GM23338 (cell line): ENCODE results near the gene PPP1R36. TPM values are rescaled to one million over a fixed set of nuclear protein-coding genes. Genes with fewer than 3 reads are reported as not detected.

Experiments
- ATAC-seq: fragments of 200-7000 bp; cut with Tn5 transposase; 3 replicates; pipeline ENCODE4 v1.9.1; 2020
- DNase-seq: peaks from one replicate; pipeline ENCODE4 v3.0.0-alpha.2; 2015; ENCODE audit warnings: low spot score
- H2AFZ ChIP-seq: fragments of 200-600 bp; sonication (generic); 2 replicates; pipeline ENCODE4 v1.8.0; 2016; ENCODE audit warnings: antibody characterized with exemption, mild to moderate bottlenecking, moderate library complexity
- H3F3A ChIP-seq: fragments of 200-600 bp; sonication (generic); replicated peaks from 2 replicates; pipeline ENCODE4 v1.8.0; 2017; ENCODE audit warnings: antibody characterized with exemption, mixed run types, low read depth
- H3K27ac ChIP-seq: fragments of 200-600 bp; sonication (generic); 2 replicates; pipeline ENCODE4 v1.6.1; 2016; ENCODE audit warnings: low read depth
- H3K27me3 ChIP-seq: fragments of 200-600 bp; sonication (generic); 2 replicates; pipeline ENCODE4 v1.8.0; 2016; ENCODE audit warnings: mild to moderate bottlenecking, mixed run types, moderate library complexity; ENCODE audit not compliant: insufficient read depth
- H3K36me3 ChIP-seq: fragments of 200-600 bp; sonication (generic); 2 replicates; pipeline ENCODE4 v1.8.0; 2016; ENCODE audit warnings: mild to moderate bottlenecking; ENCODE audit not compliant: insufficient read depth
- H3K4me1 ChIP-seq: fragments of 200-600 bp; sonication (generic); 2 replicates; pipeline ENCODE4 v1.8.0; 2016; ENCODE audit warnings: mild to moderate bottlenecking, moderate library complexity; ENCODE audit not compliant: insufficient read depth
- H3K4me2 ChIP-seq: fragments of 200-600 bp; sonication (generic); 2 replicates; pipeline ENCODE4 v1.7.1; 2017; ENCODE audit warnings: mixed run types
- H3K4me3 ChIP-seq: fragments of 200-600 bp; sonication (generic); 2 replicates; pipeline ENCODE4 v1.6.1; 2016; ENCODE audit warnings: mixed run types
- H3K79me2 ChIP-seq: fragments of 200-600 bp; sonication (generic); replicated peaks from 2 replicates; pipeline ENCODE4 v1.8.0; 2017; ENCODE audit warnings: mild to moderate bottlenecking; ENCODE audit not compliant: insufficient read depth
- H3K9me2 ChIP-seq: fragments of 200-600 bp; sonication (generic); 2 replicates; pipeline ENCODE4 v1.8.0; 2017; ENCODE audit not compliant: insufficient read depth
- H4K20me1 ChIP-seq: fragments of 200-600 bp; sonication (generic); replicated peaks from 2 replicates; pipeline ENCODE4 v1.8.0; 2017; ENCODE audit warnings: mild to moderate bottlenecking; ENCODE audit not compliant: insufficient read depth
- H3K27ac Mint-ChIP-seq: 2 replicates; pipeline ENCODE4 v1.8.0; 2020; ENCODE audit warnings: inconsistent platforms, mild to moderate bottlenecking, moderate library complexity, mixed read lengths
- H3K27me3 Mint-ChIP-seq: 3 replicates; pipeline ENCODE4 v1.8.0; 2022; ENCODE audit warnings: low read depth, mild to moderate bottlenecking, moderate library complexity, mixed read lengths, inconsistent platforms; ENCODE audit not compliant: insufficient read depth, poor library complexity
- H3K36me3 Mint-ChIP-seq: 3 replicates; pipeline ENCODE4 v1.8.0; 2021; ENCODE audit warnings: low read depth, mild to moderate bottlenecking, inconsistent platforms, moderate library complexity, mixed read lengths
- H3K4me1 Mint-ChIP-seq: 3 replicates; pipeline ENCODE4 v1.8.0; 2020; ENCODE audit warnings: mild to moderate bottlenecking, inconsistent platforms, mixed read lengths
- H3K4me3 Mint-ChIP-seq: 3 replicates; pipeline ENCODE4 v1.8.0; 2021; ENCODE audit warnings: moderate library complexity, mild to moderate bottlenecking, inconsistent platforms, mixed read lengths
- H3K9me3 Mint-ChIP-seq: 3 replicates; pipeline ENCODE4 v1.8.0; 2020; ENCODE audit warnings: moderate library complexity, mild to moderate bottlenecking, inconsistent platforms, mixed read lengths
- CREB1 ChIP-seq: fragments of 250-450 bp; sonication (Bioruptor Pico); IDR thresholded peaks from 2 replicates; pipeline ENCODE4 v1.5.0; 2020; ENCODE audit warnings: low read depth, mild to moderate bottlenecking, moderate library complexity
- CTCF ChIP-seq, 2 experiments: fragments of 200-600 bp in 1 of 2; sonication (generic) in 1 of 2; conservative IDR thresholded peaks; 2 replicates each; pipeline versions ENCODE4 v1.5.1 to v1.6.1; 2016 to 2017; ENCODE audit warnings: antibody characterized with exemption in 2 of 2, low read depth in 2 of 2, mild to moderate bottlenecking in 2 of 2, moderate library complexity in 1 of 2
- ETS1 ChIP-seq: IDR thresholded peaks from 2 replicates; pipeline ENCODE4 v1.6.1; 2016; ENCODE audit warnings: antibody characterized with exemption
- EZH2 ChIP-seq: fragments of 200-600 bp; sonication (generic); IDR thresholded peaks from one replicate; pipeline ENCODE4 v1.8.0; 2017; ENCODE audit warnings: antibody characterized with exemption, mild to moderate bottlenecking, low read depth; ENCODE audit not compliant: unreplicated experiment
- EZH2phosphoT487 ChIP-seq: fragments of 200-600 bp; sonication (generic); IDR thresholded peaks from one replicate; pipeline ENCODE4 v1.8.1; 2018; ENCODE audit warnings: antibody characterized with exemption; ENCODE audit not compliant: unreplicated experiment
- JUNB ChIP-seq: IDR thresholded peaks from one replicate; pipeline ENCODE4 v1.6.1; 2016; ENCODE audit warnings: antibody characterized with exemption; ENCODE audit not compliant: unreplicated experiment
- NANOG ChIP-seq: IDR thresholded peaks from 2 replicates; pipeline ENCODE4 v1.6.1; 2016; ENCODE audit warnings: antibody characterized with exemption, borderline replicate concordance
- POLR2AphosphoS5 ChIP-seq: IDR thresholded peaks from 2 replicates; pipeline ENCODE4 v1.6.1; 2016; ENCODE audit warnings: antibody characterized with exemption, low read depth
- REST ChIP-seq: IDR thresholded peaks from one replicate; pipeline ENCODE4 v1.6.1; 2018; ENCODE audit warnings: antibody characterized with exemption; ENCODE audit not compliant: unreplicated experiment
- STAT1 ChIP-seq: IDR thresholded peaks from one replicate; pipeline ENCODE4 v1.6.1; 2016; ENCODE audit warnings: antibody characterized with exemption; ENCODE audit not compliant: unreplicated experiment
- ZNF114 ChIP-seq: fragments of 250-450 bp; sonication (Bioruptor Pico); IDR thresholded peaks from 2 replicates; pipeline ENCODE4 v1.5.0; 2020; ENCODE audit warnings: mild to moderate bottlenecking, moderate library complexity
- ZNF331 ChIP-seq: fragments of 250-450 bp; sonication (Bioruptor Pico); IDR thresholded peaks from 2 replicates; pipeline ENCODE4 v1.5.0; 2020; ENCODE audit warnings: low read depth, mild to moderate bottlenecking, moderate library complexity
- ZNF462 ChIP-seq: fragments of 250-450 bp; sonication (Bioruptor Pico); IDR thresholded peaks from 2 replicates; pipeline ENCODE4 v1.5.0; 2020; ENCODE audit warnings: mild to moderate bottlenecking, moderate library complexity
- polyA plus RNA-seq: library from polyadenylated mRNA; unstranded; fragments of >200 nt; fragmentation: Nextera tagmentation; extraction: Ambion mirVana; gene quantifications from 2 replicates; pipeline ENCODE4 v1.2.1, GENCODE V29; 2016
- total RNA-seq: library from RNA; depleted of rRNA; stranded (reverse); fragments of >200 nt; shearing (Covaris generic); gene quantifications from 2 replicates; pipeline ENCODE4 v1.2.3, GENCODE V29; 2014

The PPP1R36 gene
- total and polyA plus RNA-seq, 2 experiments from 2014 or later: 0.42 to 1.4 TPM

- no peak overlapping the region for H3K4me3 ChIP-seq
- Mint-ChIP-seq H3K4me1 (peaks cover 27% of the 10 kb centered on the region), H3K27me3 (peaks cover 4% of the 10 kb centered on the region), H3K9me3 (no peaks in the 10 kb centered on the region; the same call in 2 of the 3 replicates), H3K36me3 (no peaks in the 10 kb centered on the region; the same call in 2 of the 3 replicates), H3K4me3 (no peak overlapping the region), H3K27ac (no peak overlapping the region)
- peaks cover 25% of the 10 kb centered on the region for H3K4me1 ChIP-seq
- no peak overlapping the region for H3K4me2 ChIP-seq
- H3K9me2 ChIP-seq: no peaks in the 10 kb centered on the region
- H3F3A ChIP-seq: 0 out of 2 replicates have a peak, but pooled peaks cover 3% of the 10 kb centered on the region
- no peak for TF ChIP-seq REST
- no peak for TF ChIP-seq POLR2AphosphoS5
- TF ChIP-seq EZH2phosphoT487: no peak
- TF ChIP-seq ETS1: no peak
- no peak for TF ChIP-seq ZNF331 (CRISPR knock-in tag)
- TF ChIP-seq CTCF (conservative IDR thresholded peaks at IDR 0.05; ENCODE audit: low read depth in 2 of 2): no peak
- no peak for TF ChIP-seq ZNF114 (CRISPR knock-in tag)
- no peak for TF ChIP-seq ZNF462 (CRISPR knock-in tag)
- TF ChIP-seq NANOG: no peak
- no peak for TF ChIP-seq JUNB
- TF ChIP-seq CREB1: no peak
- TF ChIP-seq STAT1: no peak
- TF ChIP-seq EZH2: no peak
- ATAC-seq (no peak), DNase-seq (no peak)
- H2AFZ ChIP-seq: no peak overlapping the region
- no peaks in the 10 kb centered on the region for H3K27me3 ChIP-seq
- no peak overlapping the region for H3K27ac ChIP-seq
- H4K20me1 ChIP-seq: peaks cover 32% of the 10 kb centered on the region
- no peaks in the 10 kb centered on the region for H3K36me3 ChIP-seq
- peaks cover 99% of the 10 kb centered on the region for H3K79me2 ChIP-seq
These were observed 36.5 kb upstream of the PPP1R36 start for GRCh38 chr14:64513271-64513670.
